Measurements from ENCODE around the gene APOBEC3G. TPM values are rescaled to one million over a fixed set of nuclear protein-coding genes. Genes with fewer than 3 reads are reported as not detected.
"Not testable (repeated sequence)": the region's sequence is repeated elsewhere in the genome, so short reads cannot be mapped to it uniquely, and the experiment has no call there.

The APOBEC3G gene
- total and polyA plus RNA-seq, 12 donors, result 1.9 to 17.7 (median 3.1) TPM

DNA sequence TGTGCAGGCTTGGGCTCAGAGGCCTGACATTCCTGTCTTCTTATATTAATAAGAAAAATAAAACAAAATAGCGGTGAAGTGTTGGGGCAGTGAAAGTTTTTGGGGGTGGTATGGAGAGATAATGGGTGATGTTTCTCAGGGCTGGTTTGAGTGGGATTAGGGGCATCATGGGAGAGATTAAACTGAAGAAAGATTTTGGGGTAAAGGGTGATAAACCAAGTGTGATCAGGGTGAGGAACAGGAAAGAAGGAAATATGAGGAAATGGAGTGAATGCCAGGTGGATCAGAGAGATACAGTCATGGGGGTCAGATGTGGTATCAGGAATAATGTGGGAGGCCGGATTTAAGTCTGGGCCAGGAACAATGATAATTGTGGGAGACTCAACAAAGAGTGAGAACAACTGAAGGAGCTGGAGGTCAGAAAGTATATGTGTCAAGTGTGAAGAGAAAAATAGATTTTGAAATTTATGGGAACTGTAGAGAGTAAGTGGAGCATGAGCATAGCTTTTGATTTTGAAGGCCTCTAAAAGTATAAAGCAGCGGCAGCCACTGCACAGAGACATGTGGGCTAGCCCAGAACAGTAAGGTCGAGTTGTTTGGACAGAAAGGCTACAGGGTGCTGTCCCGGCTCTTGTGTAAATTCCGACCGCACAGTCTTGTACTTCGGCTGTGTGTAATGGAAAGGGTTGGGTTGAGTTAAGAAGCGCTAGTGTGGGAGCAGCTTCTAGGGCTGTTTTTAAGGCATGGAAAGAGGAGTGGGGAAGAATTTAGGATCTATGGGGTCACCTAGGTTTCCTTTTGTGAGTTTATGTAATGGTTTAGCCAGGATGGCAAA, 10.4 kb upstream of the APOBEC3G start:
- WGBS, 2 donors, result 93 to 94% methylated on average over 9 of the region's 9 CpGs
- DNase-seq; H3K36me3 ChIP-seq; H3K27me3 ChIP-seq; H3K4me1 ChIP-seq; ATAC-seq; H3K27ac ChIP-seq; intact Hi-C loops (cut with DNase I); H3K4me3 ChIP-seq; H3K9me3 ChIP-seq: not testable (repeated sequence)

DNA sequence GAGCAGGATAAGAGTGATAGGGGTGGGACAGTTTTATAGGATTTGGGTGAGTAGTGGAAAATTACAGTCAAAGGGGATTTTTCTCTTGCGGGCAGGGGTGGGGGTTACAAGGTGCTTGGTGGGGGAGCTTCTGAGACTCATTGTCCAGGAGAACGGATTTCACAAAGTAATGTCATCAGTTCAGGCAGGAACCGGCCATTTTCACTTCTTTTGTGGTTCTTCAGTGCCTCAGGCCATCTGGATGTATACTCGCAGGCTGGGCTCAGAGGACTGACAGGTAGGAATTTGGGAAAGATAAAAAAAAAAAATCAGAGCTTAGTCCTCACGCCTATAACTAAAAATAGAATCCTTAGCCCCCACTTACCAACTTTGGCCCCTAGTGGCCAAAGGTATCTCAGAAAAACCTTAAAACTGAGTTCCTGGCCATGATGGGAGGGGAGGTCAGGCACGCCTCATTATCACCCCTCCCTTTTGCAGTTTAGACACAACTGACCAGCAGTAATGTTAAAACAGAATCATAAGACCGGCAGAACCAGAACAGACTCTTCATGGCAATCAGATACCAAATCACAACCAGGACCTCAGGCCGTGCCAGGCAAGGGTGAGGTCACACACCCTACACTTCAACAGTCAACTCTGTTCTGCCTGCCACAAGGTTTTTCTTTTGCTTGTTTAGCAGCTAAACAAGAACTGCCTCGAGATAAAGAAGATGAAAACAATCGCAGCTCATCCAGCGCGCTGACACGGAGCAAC, 8.9 kb upstream of the APOBEC3G start:
- Histone ChIP-seq H3K27ac (no peak overlapping the region), H3K27me3 (no peaks in the 10 kb centered on the region), H3K9me3 (no peaks in the 10 kb centered on the region), H3K4me3 (no peak overlapping the region), H3K4me1 (no peaks in the 10 kb centered on the region), H3K36me3 (no peaks in the 10 kb centered on the region)
- no peak for ATAC-seq
- WGBS, 2 donors, result 49 to 53% methylated on average over 13 of the region's 13 CpGs
- DNase-seq, result no peak
- TF ChIP-seq CTCF (IDR thresholded peaks at IDR 0.05), result no peak
- intact Hi-C loops (cut with DNase I), result no loop called here

DNA sequence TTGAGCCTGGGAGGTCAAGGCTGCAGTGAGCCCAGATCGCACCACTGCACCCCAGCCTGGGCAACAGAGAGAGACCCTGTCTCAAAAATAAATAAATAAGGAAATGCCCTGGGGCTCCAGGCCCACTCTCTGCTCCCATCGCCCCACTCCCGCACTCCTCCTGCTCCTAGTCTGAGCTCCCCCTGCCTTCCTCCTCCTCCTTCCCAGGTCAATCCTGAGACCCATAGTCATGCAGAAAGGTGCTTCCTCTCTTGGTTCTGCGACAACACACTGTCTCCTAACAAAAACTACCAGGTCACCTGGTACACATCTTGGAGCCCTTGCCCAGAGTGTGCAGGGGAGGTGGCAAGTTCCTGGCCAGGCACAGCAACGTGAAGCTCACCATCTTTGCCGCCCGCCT, 6.9 kb upstream of the APOBEC3G start:
- no peak for TF ChIP-seq CTCF (IDR thresholded peaks at IDR 0.05)
- intact Hi-C loops (cut with DNase I), result loop anchor here in 1 of 10 donors (10.0 kb wide), 1 partner anchor 65 kb away; no protein-coding TSS in a partner anchor
- 88 to 95% methylated on average over 7 of the region's 7 CpGs for WGBS, 2 donors
- no peaks in the 10 kb centered on the region for H3K27me3 ChIP-seq
- no peaks in the 10 kb centered on the region for H3K9me3 ChIP-seq
- no peaks in the 10 kb centered on the region for H3K4me1 ChIP-seq
- no peak for ATAC-seq
- no peaks in the 10 kb centered on the region for H3K36me3 ChIP-seq
- H3K27ac ChIP-seq, result no peak overlapping the region
- no peak for DNase-seq
- H3K4me3 ChIP-seq, result no peak overlapping the region

GRCh38 chr22:39072581-39072981, 4.5 kb upstream of the APOBEC3G start:
- H3K4me3 ChIP-seq, ATAC-seq, H3K36me3 ChIP-seq, H3K27me3 ChIP-seq, DNase-seq, H3K9me3 ChIP-seq, H3K4me1 ChIP-seq: not testable (repeated sequence)
- WGBS, 2 donors, result 74 to 83% methylated on average over 6 to 7 of the region's 7 CpGs
- intact Hi-C loops (cut with DNase I), result loop anchor here in 2 of 10 donors (2.0 to 10.0 kb wide), 2 partner anchors 54 to 68 kb away; no protein-coding TSS in a partner anchor
- H3K27ac ChIP-seq, result peak overlapping the region in 1 of 10 donors; percentile 47

DNA sequence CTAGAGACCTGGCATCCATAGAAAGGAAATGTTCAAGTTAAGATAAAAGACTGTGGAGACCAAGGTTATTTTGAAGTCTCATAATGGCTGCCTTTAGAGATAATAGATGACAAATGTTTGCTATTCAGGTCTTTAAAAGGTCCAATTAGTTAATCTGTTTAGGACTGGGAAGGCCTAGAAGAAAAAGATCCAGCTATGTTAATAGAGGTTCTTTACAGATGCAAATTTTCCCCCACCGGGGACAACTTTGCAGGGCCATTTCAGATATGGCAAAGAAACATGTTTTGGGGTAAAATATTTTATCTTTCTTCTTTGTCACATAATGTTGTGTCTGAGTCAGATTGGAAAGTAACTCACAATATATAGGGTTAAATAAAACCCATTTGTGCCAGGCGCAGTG, 3.1 kb upstream of the APOBEC3G start:
- Histone ChIP-seq H3K27me3 (no peaks in the 10 kb centered on the region), H3K36me3 (no peaks in the 10 kb centered on the region), H3K9me3 (no peaks in the 10 kb centered on the region), H3K4me1 (peaks cover 0 to 12% (median 12%) of the 10 kb centered on the region in 9 donors), H3K4me3 (no peak overlapping the region), H3K27ac (no peak overlapping the region)
- intact Hi-C loops (cut with DNase I), result loop anchor here in 2 of 10 donors (2.0 to 10.0 kb wide), 2 partner anchors 55 to 69 kb away; no protein-coding TSS in a partner anchor
- DNase-seq (no peak), ATAC-seq (no peak)
- no peak for TF ChIP-seq CTCF (IDR thresholded peaks at IDR 0.05)
- WGBS, 2 donors, result 49 to 61% methylated on average over 2 of the region's 2 CpGs

GRCh38 chr22:39076155-39077025, 685 bp upstream of the APOBEC3G start:
- intact Hi-C loops (cut with DNase I), result loop anchor here in 1 of 10 donors (10.0 kb wide), 1 partner anchor 72 kb away; no protein-coding TSS in a partner anchor
- Histone ChIP-seq H3K36me3 (peaks cover 0 to 15% (median 0%) of the 10 kb centered on the region in 9 donors), H3K27ac (peak overlapping the region in 5 of 10 donors; percentile 8 to 81 (median 56)), H3K4me1 (peaks cover 0 to 12% (median 12%) of the 10 kb centered on the region in 9 donors), H3K4me3 (peak overlapping the region in 9 of 10 donors; percentile 17 to 67 (median 60))
- ATAC-seq, result peak; percentile 87 to 95 (median 92)
- H3K9me3 ChIP-seq, DNase-seq, H3K27me3 ChIP-seq: not testable (repeated sequence)
- WGBS, 2 donors, result 27 to 46% methylated on average over 16 to 20 of the region's 24 CpGs

DNA sequence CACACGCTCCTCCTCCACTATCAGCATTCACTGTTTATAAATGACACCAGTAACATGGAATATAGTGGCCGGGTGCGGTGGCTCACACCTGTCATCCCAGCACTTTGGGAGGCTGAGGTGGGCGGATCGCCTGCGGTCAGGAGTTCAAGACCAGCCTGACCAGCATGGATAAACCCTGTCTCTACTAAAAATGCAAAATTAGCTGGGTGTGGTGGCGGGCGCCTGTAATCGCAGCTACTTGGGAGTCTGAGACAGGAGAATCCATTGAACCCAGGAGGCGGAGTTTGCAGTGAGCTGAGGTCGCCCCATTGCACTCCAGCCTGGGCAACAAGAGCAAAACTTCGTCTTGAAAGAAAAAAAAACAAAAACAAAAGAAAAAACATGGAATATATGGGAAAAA, 837 bp downstream of the APOBEC3G start:
- not testable (repeated sequence) for DNase-seq, H3K9me3 ChIP-seq, H3K27me3 ChIP-seq, ATAC-seq
- intact Hi-C loops (cut with DNase I), result loop anchor here in 1 of 10 donors (10.0 kb wide), 1 partner anchor 73 kb away; no protein-coding TSS in a partner anchor
- peak overlapping the region in 4 of 10 donors; percentile 76 to 94 (median 84) for H3K27ac ChIP-seq
- WGBS, 2 donors, result 89 to 90% methylated on average over 12 of the region's 12 CpGs
- peak overlapping the region in 8 of 10 donors; percentile 45 to 67 (median 60) for H3K4me3 ChIP-seq
- peaks cover 0 to 12% (median 12%) of the 10 kb centered on the region in 9 donors for H3K4me1 ChIP-seq
- peaks cover 0 to 26% (median 0%) of the 10 kb centered on the region in 9 donors for H3K36me3 ChIP-seq
